ENCODE measurements around the gene TEFM. TPM values are rescaled to one million over a fixed set of nuclear protein-coding genes. Genes with fewer than 3 reads are reported as not detected.
"Not testable (repeated sequence)": the region's sequence is repeated elsewhere in the genome, so short reads cannot be mapped to it uniquely, and the experiment has no call there.

Gene TEFM
- total RNA-seq, 1 donor from 2014 or later = 12.8 TPM

- Mint-ChIP-seq H3K4me3 (ENCODE audit: unreplicated experiment) (no peak overlapping the region), H3K36me3 (ENCODE audit: unreplicated experiment) (no peaks in the 10 kb centered on the region), H3K27me3 (ENCODE audit: unreplicated experiment) (no peaks in the 10 kb centered on the region)
Observed at GRCh38 chr17:30950189-30950588, 44.2 kb upstream of the TEFM start.

GRCh38 chr17:30947796-30948195, 41.8 kb upstream of the TEFM start:
- DNase-seq = no peak
- Mint-ChIP-seq H3K36me3 (ENCODE audit: unreplicated experiment) (no peaks in the 10 kb centered on the region), H3K9me3 (ENCODE audit: unreplicated experiment) (no peaks in the 10 kb centered on the region), H3K4me3 (ENCODE audit: unreplicated experiment) (no peak overlapping the region), H3K4me1 (ENCODE audit: low read depth, unreplicated experiment) (no peaks in the 10 kb centered on the region), H3K27ac (ENCODE audit: unreplicated experiment) (no peak overlapping the region), H3K27me3 (ENCODE audit: unreplicated experiment) (no peaks in the 10 kb centered on the region)
- TF ChIP-seq CTCF (IDR thresholded peaks at IDR 0.05; ENCODE audit: partially characterized antibody, unreplicated experiment) = no peak

More at GRCh38 chr17:30950189-30950588, 44.2 kb upstream of the TEFM start:
- H3K9me3 Mint-ChIP-seq (ENCODE audit: unreplicated experiment) = no peaks in the 10 kb centered on the region
- TF ChIP-seq CTCF (IDR thresholded peaks at IDR 0.05; ENCODE audit: partially characterized antibody, unreplicated experiment) = no peak
- no peak overlapping the region for H3K27ac Mint-ChIP-seq (ENCODE audit: unreplicated experiment)
- no peaks in the 10 kb centered on the region for H3K4me1 Mint-ChIP-seq (ENCODE audit: low read depth, unreplicated experiment)
- DNase-seq = no peak

GRCh38 chr17:30942308-30943079, 36.5 kb upstream of the TEFM start:
- no peak overlapping the region for H3K27ac Mint-ChIP-seq (ENCODE audit: unreplicated experiment)
- H3K4me3 Mint-ChIP-seq (ENCODE audit: unreplicated experiment) = no peak overlapping the region
- DNase-seq = no peak
- no peaks in the 10 kb centered on the region for H3K36me3 Mint-ChIP-seq (ENCODE audit: unreplicated experiment)
- H3K9me3 Mint-ChIP-seq (ENCODE audit: unreplicated experiment) = no peaks in the 10 kb centered on the region
- no peak for TF ChIP-seq CTCF (IDR thresholded peaks at IDR 0.05; ENCODE audit: partially characterized antibody, unreplicated experiment)
- H3K4me1 Mint-ChIP-seq (ENCODE audit: low read depth, unreplicated experiment) = no peaks in the 10 kb centered on the region
- no peaks in the 10 kb centered on the region for H3K27me3 Mint-ChIP-seq (ENCODE audit: unreplicated experiment)

GRCh38 chr17:30939051-30939689, 33.1 kb upstream of the TEFM start:
- H3K9me3 Mint-ChIP-seq (ENCODE audit: unreplicated experiment) = no peaks in the 10 kb centered on the region
- no peaks in the 10 kb centered on the region for H3K4me1 Mint-ChIP-seq (ENCODE audit: low read depth, unreplicated experiment)
- no peak overlapping the region for H3K4me3 Mint-ChIP-seq (ENCODE audit: unreplicated experiment)
- no peak for TF ChIP-seq CTCF (IDR thresholded peaks at IDR 0.05; ENCODE audit: partially characterized antibody, unreplicated experiment)
- no peak for DNase-seq
- no peaks in the 10 kb centered on the region for H3K36me3 Mint-ChIP-seq (ENCODE audit: unreplicated experiment)
- H3K27me3 Mint-ChIP-seq (ENCODE audit: unreplicated experiment) = no peaks in the 10 kb centered on the region
- no peak overlapping the region for H3K27ac Mint-ChIP-seq (ENCODE audit: unreplicated experiment)

GRCh38 chr17:30933966-30934365, 27.9 kb upstream of the TEFM start:
- Mint-ChIP-seq H3K4me3 (ENCODE audit: unreplicated experiment) (no peak overlapping the region), H3K4me1 (ENCODE audit: low read depth, unreplicated experiment) (no peaks in the 10 kb centered on the region), H3K36me3 (ENCODE audit: unreplicated experiment) (no peaks in the 10 kb centered on the region), H3K27me3 (ENCODE audit: unreplicated experiment) (no peaks in the 10 kb centered on the region), H3K27ac (ENCODE audit: unreplicated experiment) (no peak overlapping the region), H3K9me3 (ENCODE audit: unreplicated experiment) (no peaks in the 10 kb centered on the region)
- no peak for TF ChIP-seq CTCF (IDR thresholded peaks at IDR 0.05; ENCODE audit: partially characterized antibody, unreplicated experiment)
- no peak for DNase-seq

- not testable (repeated sequence) for H3K4me1 Mint-ChIP-seq (ENCODE audit: low read depth, unreplicated experiment); H3K36me3 Mint-ChIP-seq (ENCODE audit: unreplicated experiment); H3K27ac Mint-ChIP-seq (ENCODE audit: unreplicated experiment); H3K9me3 Mint-ChIP-seq (ENCODE audit: unreplicated experiment); DNase-seq; H3K4me3 Mint-ChIP-seq (ENCODE audit: unreplicated experiment); H3K27me3 Mint-ChIP-seq (ENCODE audit: unreplicated experiment)
Observed at GRCh38 chr17:30931582-30931981, 25.5 kb upstream of the TEFM start.
